Inflammatory macrophage (primary cell): ENCODE results near the gene FOXP4.

Experiments
- DNase-seq, 2 donors: peaks; one replicate each; pipeline ENCODE4 v3.0.0-alpha.2; 2020 to 2022

FOXP4 gene

GRCh38 chr6:41522780-41523548 lies 23.2 kb upstream of the FOXP4 start:
- no peak for DNase-seq

- DNase-seq = no peak
These were observed 22.1 kb upstream of the FOXP4 start for GRCh38 chr6:41523915-41524633.

- DNase-seq = no peak
These were observed 21.6 kb upstream of the FOXP4 start for GRCh38 chr6:41524634-41525011.

- DNase-seq = no peak
These were observed 18.3 kb upstream of the FOXP4 start for GRCh38 chr6:41527721-41528408.

- no peak for DNase-seq
These were observed 17.7 kb upstream of the FOXP4 start for GRCh38 chr6:41528409-41528963.

DNA sequence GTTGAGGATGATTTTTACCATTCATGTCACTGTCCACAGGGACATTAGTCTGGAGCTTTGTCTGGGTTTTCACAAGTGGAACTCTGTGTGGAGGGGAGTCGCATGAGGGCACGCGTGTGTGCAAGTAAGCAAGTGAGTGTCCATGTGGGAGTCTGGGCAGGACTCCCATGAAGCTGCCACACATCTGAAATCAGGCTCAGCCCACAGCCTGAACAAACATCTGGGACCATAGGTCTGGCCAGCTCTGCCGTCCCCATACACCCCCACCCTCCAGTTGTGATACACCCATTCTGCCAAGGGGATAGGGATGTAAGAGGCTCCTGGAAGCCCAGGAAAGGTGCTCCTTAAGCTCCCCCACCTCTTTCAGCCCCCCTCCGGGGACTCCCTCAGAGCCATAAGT lies 17.1 kb upstream of the FOXP4 start:
- DNase-seq = no peak

DNA sequence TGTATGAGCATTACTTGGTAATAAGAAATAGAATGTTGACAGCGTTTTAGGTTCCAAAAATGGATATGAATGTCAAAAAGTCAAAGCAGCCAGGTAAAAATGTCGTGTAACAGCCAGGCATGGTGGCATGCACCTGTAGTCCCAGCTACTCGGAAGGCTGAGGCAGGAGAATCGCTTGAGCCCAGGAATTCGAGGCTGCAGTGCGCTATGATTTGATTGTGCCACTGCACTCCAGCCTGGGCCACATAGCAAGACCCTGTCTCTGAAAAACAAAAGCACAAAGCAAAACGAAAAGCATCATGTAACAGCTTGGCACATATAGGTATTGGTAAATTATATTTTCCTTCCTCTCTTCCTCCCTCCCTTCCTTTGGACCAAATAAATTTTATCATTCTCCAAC lies 16.2 kb upstream of the FOXP4 start:
- no peak for DNase-seq

DNA sequence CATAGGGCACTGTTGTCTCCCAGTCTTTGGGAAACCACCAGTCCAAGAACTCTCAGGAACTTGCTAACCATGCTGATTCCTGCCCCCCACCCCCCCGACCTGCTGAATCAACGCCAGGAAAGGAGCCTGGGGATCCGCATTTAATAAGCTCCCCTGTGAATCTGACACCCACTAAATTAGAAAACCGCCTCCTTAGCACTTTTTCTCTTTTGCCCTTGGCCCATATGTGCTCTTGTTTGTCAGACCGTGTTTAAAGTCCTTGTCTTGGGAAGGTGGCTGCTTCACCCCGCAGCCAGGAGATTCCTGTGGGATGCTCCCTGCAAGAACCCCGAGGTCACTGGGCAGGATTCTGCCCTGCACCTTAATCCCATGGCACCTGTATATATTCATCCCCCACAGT lies 15.7 kb upstream of the FOXP4 start:
- DNase-seq = no peak

- DNase-seq = no peak
These were observed 15.2 kb upstream of the FOXP4 start for GRCh38 chr6:41531016-41531415.

DNA sequence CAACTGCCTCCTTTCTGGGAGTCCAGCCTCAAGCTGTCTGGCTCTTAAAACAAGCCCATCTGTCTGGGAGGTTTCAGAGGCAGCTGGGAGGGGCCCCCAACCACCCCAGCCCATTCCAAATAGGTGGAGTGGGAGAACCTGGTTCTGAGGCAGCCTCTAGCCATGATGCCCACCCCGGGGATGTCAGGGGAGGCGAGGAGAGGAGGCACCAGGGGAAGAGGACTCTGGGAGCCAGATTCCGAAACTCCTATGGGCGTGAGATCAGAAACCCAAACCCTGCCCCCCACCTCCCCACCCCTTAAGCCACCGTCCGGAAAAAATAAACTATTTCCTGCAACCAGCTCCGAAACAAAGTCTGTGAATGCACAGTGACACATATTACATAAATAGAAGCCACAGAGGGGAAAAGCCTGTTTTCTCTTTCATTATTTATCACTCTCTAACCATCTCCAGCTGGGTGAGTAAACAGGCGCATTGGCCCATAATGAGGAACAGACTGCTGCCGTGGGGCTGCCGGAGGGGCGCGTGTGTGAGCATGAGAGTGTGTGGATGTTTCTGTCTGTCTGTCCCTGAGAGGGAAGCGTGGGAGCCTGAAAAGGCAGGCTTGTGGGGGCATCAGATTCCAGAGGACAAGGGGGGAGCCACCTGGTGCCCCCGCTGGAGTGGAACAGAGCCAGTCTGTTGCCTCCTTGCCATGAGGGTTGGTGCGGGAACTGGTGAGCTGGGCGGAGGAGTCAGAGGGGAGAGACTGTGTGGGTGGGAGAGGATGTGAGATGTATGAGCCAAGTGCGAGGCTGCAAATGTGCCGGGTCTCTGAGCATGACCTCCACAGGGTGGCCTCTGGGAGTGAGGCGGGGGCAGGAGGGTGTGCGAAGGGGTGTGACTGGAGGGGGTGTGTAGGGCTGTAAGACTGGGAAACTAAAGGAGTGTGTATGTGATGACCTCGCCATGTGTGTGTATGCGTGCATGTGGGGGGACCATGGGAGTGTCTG lies 14.3 kb upstream of the FOXP4 start:
- peak; percentile 50 to 61 for DNase-seq

DNA sequence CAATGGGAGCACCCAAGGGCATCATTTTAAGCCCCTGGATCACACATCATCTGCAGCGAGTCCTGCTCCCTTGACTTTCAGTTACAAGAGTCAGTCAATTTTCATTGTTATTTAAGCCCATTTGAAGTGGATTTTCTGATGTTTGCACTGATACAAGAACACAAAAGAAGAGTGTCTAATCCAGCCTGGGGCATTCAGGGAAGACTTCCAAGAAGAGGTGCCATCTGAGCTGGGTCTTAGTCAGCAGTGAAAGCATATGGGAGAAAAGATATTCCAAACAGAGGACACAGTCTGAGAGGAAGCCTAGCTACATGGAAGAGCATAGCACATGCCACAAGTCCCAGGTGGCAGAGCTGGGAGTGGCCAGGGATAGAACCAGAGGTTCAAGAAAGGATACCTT lies 10.4 kb upstream of the FOXP4 start:
- DNase-seq = no peak

- DNase-seq = peak; percentile 35 to 76
These were observed 9.1 kb upstream of the FOXP4 start for GRCh38 chr6:41536795-41537758.

- DNase-seq = peak; percentile 90 to 93
These were observed 7.5 kb upstream of the FOXP4 start for GRCh38 chr6:41538556-41539182.

DNA sequence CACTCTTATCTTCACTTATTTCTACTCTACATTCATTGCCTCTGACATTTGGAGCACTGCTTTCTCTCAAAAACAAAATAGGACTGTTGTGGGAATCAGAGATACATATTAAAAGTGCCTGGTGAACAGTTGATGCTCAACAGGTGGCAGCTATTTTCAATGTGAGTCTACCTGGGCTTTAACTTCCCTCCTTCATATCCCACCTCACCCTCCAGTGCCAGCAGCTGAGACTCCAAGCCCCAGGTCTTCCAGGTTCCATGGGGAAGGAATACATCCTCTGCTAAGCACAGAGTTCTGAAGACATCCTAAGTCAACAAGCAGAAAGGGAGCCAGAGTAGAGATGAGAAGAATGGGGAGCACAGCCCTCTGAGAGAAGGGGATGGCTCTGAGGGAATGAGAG lies 7.0 kb upstream of the FOXP4 start:
- no peak for DNase-seq

DNA sequence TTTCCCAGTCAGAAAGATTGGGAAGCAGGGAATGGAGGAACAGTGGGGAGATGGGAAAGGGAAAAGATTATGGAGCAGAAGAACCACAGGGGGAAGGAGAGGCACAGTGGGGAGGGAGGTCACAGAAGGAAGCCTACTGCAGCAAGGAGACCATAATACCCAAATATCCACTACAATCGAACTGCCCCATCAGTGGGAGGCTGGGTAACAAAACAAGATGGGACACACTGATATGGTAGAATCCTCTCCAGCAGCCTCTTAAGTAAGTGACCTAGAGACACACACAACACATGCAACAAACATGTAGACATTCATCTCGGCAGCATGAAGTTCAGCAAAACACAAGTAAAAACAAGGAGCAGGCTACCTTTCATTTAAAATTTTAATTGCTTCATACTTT lies 4.8 kb upstream of the FOXP4 start:
- no peak for DNase-seq

DNA sequence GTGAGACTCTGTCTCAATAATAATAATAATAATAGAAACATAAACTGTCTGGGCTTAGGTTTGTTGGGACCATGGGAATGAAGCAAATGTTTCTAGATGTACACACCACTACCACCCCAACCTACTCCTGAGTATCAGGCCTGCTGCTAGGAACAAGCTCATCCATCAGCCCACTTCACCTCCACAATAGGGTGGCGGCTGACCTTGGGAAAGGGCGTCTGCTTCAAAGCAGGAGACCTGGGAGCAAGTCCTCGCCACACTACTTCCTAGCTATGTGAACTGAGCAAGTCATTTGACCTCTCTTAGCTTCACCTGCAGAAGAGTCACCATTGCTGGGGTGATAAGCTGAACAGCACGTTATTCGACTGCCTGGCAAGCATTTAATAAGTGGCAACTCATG lies 3.1 kb upstream of the FOXP4 start:
- DNase-seq = no peak

- no peak for DNase-seq
These were observed 906 bp upstream of the FOXP4 start for GRCh38 chr6:41545247-41545702.

DNA sequence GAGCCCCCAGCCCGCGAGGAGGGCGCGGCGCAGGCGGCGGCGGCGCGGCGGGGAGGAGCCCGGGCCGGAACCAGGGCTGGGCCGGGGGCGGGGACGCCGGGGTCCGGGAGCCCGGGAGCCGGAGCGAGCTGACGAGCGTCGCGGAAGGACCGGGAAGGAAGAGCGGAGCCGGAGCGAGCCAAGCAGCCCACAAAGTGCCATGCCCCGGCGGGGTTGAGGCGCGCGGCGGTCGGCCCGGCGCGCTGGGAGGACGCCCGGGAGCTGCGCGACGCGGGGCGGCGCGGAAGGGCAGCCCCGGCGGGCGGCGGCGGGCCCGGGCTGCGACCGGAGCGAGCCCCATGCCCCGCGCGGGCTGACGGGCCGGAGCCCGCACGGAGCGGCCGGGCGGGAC lies 289 bp downstream of the FOXP4 start:
- DNase-seq = peak; percentile 37 to 45

DNA sequence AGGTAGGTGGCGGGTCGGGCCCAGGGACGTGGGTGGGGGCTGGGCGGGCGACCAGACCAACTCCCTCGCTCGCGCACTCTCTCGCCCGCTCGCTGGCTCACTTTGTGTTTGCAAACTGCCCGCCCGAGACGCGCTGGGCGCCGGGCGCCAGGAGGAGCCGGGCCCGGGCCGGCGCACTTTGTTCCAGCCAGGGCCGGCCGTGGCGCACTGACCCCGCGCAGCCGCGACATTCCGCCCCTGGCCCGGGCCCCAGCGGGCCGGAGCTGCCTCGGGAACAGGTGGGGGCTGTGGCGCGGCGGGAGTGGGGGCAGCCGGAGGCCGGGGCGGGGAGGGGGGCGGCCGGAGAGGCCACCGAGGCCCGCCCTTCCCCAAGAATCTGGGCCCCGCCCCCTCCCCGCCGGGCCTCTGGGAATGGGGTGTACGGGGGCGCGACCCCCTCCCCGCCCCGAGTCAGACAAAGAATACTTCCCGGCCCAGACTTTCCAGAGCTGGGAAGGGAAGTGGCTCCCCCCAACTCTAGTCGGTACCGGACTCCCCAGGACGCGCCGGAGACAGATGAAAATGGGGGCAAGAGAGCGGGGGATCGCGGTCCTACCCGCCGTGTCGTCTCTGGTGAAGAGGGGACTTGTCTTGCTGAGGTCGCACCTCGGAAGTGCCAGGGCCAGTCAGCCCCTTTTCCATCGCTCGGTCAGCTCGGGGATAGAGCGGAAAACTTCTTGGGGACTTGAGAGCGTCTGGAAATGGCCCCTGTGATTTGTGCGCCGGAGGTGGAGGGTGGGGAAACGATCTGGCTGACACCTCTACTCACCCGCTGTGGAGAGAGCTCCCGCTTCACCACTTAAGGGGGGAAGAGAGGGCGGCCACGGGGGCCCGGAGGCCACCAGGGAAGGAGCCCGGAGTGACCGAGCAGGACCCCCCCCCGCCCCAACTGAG lies 951 bp downstream of the FOXP4 start:
- peak in 1 of 2 donors; percentile 19 for DNase-seq
